Activated B cell treated with CpG ODN at 0.5 μM for 24 hours (primary cell): ENCODE results near the gene CEP295NL. TPM values are rescaled to one million over a fixed set of nuclear protein-coding genes. Genes with fewer than 3 reads are reported as not detected.
"Not testable (repeated sequence)": the region's sequence is repeated elsewhere in the genome, so short reads cannot be mapped to it uniquely, and the experiment has no call there.

ENCODE experiments used
- ATAC-seq: fragments of 200-7000 bp; cut with Tn5 transposase; one replicate; pipeline ENCODE4 v1.10.0; 2021; ENCODE audit warnings: low read depth, mild to moderate bottlenecking, moderate library complexity
- CTCF ChIA-PET: fragments of 350-600 bp; sonication (Branson Sonifier 250); formaldehyde crosslinking; loops from one replicate; lab custom pipeline; 2021; ENCODE audit warnings: antibody characterized with exemption; lab: Charles Lee
- POLR2A ChIA-PET: fragments of 350-600 bp; sonication (Branson Sonifier 250); formaldehyde crosslinking; loops from one replicate; lab custom pipeline; 2021; ENCODE audit warnings: antibody characterized with exemption; lab: Charles Lee
- DNase-seq: peaks from one replicate; pipeline ENCODE4 v3.0.0; 2022
- H3K27ac Mint-ChIP-seq: one replicate; pipeline ENCODE4 v1.8.0; 2020; ENCODE audit warnings: mixed read lengths
- H3K27me3 Mint-ChIP-seq: one replicate; pipeline ENCODE4 v1.8.0; 2021; ENCODE audit warnings: mixed read lengths
- H3K36me3 Mint-ChIP-seq: one replicate; pipeline ENCODE4 v1.8.0; 2021; ENCODE audit warnings: low read depth, mixed read lengths
- H3K4me1 Mint-ChIP-seq: one replicate; pipeline ENCODE4 v1.8.0; 2021; ENCODE audit warnings: mixed read lengths
- H3K4me3 Mint-ChIP-seq: one replicate; pipeline ENCODE4 v1.8.0; 2020; ENCODE audit warnings: mild to moderate bottlenecking, mixed read lengths
- H3K9me3 Mint-ChIP-seq: one replicate; pipeline ENCODE4 v1.8.0; 2020; ENCODE audit warnings: mixed read lengths
- CTCF ChIP-seq: fragments of 200-600 bp; IDR thresholded peaks from one replicate; pipeline ENCODE4 v1.8.0; 2022; ENCODE audit warnings: antibody characterized with exemption, mild to moderate bottlenecking
- intact Hi-C: fragments of 100-400 bp; cut with micrococcal nuclease; formaldehyde crosslinking; loops from one replicate; pipeline ENCODE4 v1.15.1; 2024
- total RNA-seq: library from RNA; stranded (reverse); gene quantifications from 2 replicates; pipeline ENCODE4 v1.2.3, GENCODE V29; 2022

The CEP295NL gene
- total RNA-seq, 1 donor from 2014 or later, result 0.55 TPM

GRCh38 chr17:78947235-78948149, 44.5 kb upstream of the CEP295NL start:
- ATAC-seq (no peak), DNase-seq (no peak)
- peaks cover 11% of the 10 kb centered on the region for H3K4me1 Mint-ChIP-seq
- H3K27me3 Mint-ChIP-seq, result peaks cover 17% of the 10 kb centered on the region
- H3K27ac Mint-ChIP-seq, result no peak overlapping the region
- ChIA-PET POLR2A (no interaction called here), CTCF (no interaction called here)
- intact Hi-C loops, result no loop called here
- no peak for TF ChIP-seq CTCF
- H3K4me3 Mint-ChIP-seq, result no peak overlapping the region
- H3K9me3 Mint-ChIP-seq, result peaks cover 13% of the 10 kb centered on the region
- no peaks in the 10 kb centered on the region for H3K36me3 Mint-ChIP-seq

GRCh38 chr17:78946631-78947030, 43.6 kb upstream of the CEP295NL start:
- DNase-seq, result no peak
- peaks cover 13% of the 10 kb centered on the region for H3K9me3 Mint-ChIP-seq
- CTCF ChIA-PET, result no interaction called here
- ATAC-seq, result peak; percentile 40
- POLR2A ChIA-PET, result no interaction called here
- H3K27ac Mint-ChIP-seq, result no peak overlapping the region
- peaks cover 15% of the 10 kb centered on the region for H3K27me3 Mint-ChIP-seq
- H3K36me3 Mint-ChIP-seq, result no peaks in the 10 kb centered on the region
- intact Hi-C loops, result no loop called here
- no peak overlapping the region for H3K4me3 Mint-ChIP-seq
- peaks cover 11% of the 10 kb centered on the region for H3K4me1 Mint-ChIP-seq
- TF ChIP-seq CTCF, result no peak

GRCh38 chr17:78946131-78946530, 43.1 kb upstream of the CEP295NL start:
- Mint-ChIP-seq H3K4me3 (no peak overlapping the region), H3K27me3 (peaks cover 15% of the 10 kb centered on the region), H3K9me3 (peaks cover 11% of the 10 kb centered on the region), H3K36me3 (no peaks in the 10 kb centered on the region), H3K4me1 (peaks cover 11% of the 10 kb centered on the region), H3K27ac (no peak overlapping the region)
- no peak for TF ChIP-seq CTCF
- POLR2A ChIA-PET, result no interaction called here
- CTCF ChIA-PET, result no interaction called here
- ATAC-seq (no peak), DNase-seq (no peak)
- intact Hi-C loops, result no loop called here

- ChIA-PET CTCF (interaction anchor here (0.6 to 0.8 kb wide), 2 partner anchors 26 to 198 kb away, joined by 3 read pairs; no protein-coding TSS in a partner anchor), POLR2A (interaction anchor here (0.7 kb wide), 1 partner anchor 136 kb away, joined by 7 read pairs; no protein-coding TSS in a partner anchor)
- H3K4me1 Mint-ChIP-seq, result peaks cover 11% of the 10 kb centered on the region
- DNase-seq, intact Hi-C loops, H3K4me3 Mint-ChIP-seq, H3K9me3 Mint-ChIP-seq, H3K36me3 Mint-ChIP-seq, H3K27ac Mint-ChIP-seq, ATAC-seq: not testable (repeated sequence)
- peaks cover 12% of the 10 kb centered on the region for H3K27me3 Mint-ChIP-seq
Measured at GRCh38 chr17:78945455-78945854, 42.5 kb upstream of the CEP295NL start.

GRCh38 chr17:78944956-78945355, 42.0 kb upstream of the CEP295NL start:
- H3K4me1 Mint-ChIP-seq, result peaks cover 11% of the 10 kb centered on the region
- peaks cover 12% of the 10 kb centered on the region for H3K27me3 Mint-ChIP-seq
- DNase-seq (no peak), ATAC-seq (no peak)
- no peaks in the 10 kb centered on the region for H3K36me3 Mint-ChIP-seq
- CTCF ChIA-PET, result interaction anchor here (0.6 to 0.8 kb wide), 2 partner anchors 27 to 198 kb away, joined by 3 read pairs; no protein-coding TSS in a partner anchor
- no peak overlapping the region for H3K27ac Mint-ChIP-seq
- H3K9me3 Mint-ChIP-seq, result peaks cover 1% of the 10 kb centered on the region
- POLR2A ChIA-PET, result interaction anchor here (0.7 kb wide), 1 partner anchor 135 kb away, joined by 7 read pairs; no protein-coding TSS in a partner anchor
- intact Hi-C loops, result no loop called here
- H3K4me3 Mint-ChIP-seq, result no peak overlapping the region
- TF ChIP-seq CTCF, result no peak
